Mononuclear cell (primary cell): ENCODE measurements around the gene LGALS7B. TPM values are rescaled to one million over a fixed set of nuclear protein-coding genes. Genes with fewer than 3 reads are reported as not detected.
"Not testable (repeated sequence)": the region's sequence is repeated elsewhere in the genome, so short reads cannot be mapped to it uniquely, and the experiment has no call there.

Experiments used
- H3K27me3 ChIP-seq: 2 replicates; pipeline ENCODE4 v1.6.0; 2011; ENCODE audit warnings: low read length, control low read depth; ENCODE audit not compliant: insufficient read depth
- H3K4me1 ChIP-seq: 2 replicates; pipeline ENCODE4 v1.5.1; 2011; ENCODE audit warnings: mild to moderate bottlenecking, low read length, control low read depth; ENCODE audit not compliant: insufficient read depth
- H3K4me3 ChIP-seq: 2 replicates; pipeline ENCODE4 v1.5.1; 2011; ENCODE audit warnings: mild to moderate bottlenecking, low read length, moderate library complexity
- H3K9me3 ChIP-seq: 2 replicates; pipeline ENCODE4 v1.5.1; 2011; ENCODE audit warnings: low read depth, mild to moderate bottlenecking, control low read depth, low read length
- total RNA-seq: library from RNA; depleted of rRNA; stranded (reverse); fragments of >200 nt; gene quantifications from one replicate; pipeline ENCODE4 v1.2.3, GENCODE V29; 2012

The LGALS7B gene
- total RNA-seq, 1 donor: not detected

DNA sequence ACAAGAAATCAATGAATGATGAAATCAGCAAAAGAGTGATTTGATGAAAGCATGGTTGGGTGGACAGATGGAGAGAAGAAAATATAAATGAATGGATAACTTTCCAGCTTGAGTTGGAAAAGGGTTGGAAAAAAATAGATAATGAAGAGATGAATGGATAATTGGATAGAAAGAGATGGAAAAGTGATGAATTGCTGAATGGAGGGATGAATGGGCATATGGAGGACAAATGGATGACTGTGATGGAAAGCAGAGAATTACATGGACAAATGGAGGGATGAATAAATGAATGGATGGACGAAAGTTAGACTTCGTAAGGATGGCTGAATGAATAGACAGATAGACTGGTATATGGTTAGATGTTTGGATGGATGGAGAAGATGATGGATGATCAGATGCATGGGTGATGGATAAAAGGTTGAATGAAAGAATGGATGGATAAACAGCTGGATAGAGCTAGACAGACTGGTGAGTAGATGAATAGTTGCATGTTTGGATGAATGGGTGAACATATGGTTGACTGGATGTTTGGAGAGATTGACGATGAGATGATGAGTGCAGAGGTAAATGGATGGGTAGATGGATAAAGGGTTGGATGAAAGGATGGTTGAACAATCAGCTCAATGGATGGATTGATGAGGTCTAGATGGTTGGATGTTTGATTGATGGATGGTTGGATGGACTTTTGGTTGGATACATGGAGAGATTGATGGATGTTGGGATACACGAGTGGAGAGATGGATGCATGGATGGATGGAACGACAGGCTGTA is 11.8 kb downstream of the LGALS7B start:
- no peaks in the 10 kb centered on the region for H3K9me3 ChIP-seq
- H3K4me1 ChIP-seq: peaks cover 5% of the 10 kb centered on the region
- no peak overlapping the region for H3K4me3 ChIP-seq
- no peaks in the 10 kb centered on the region for H3K27me3 ChIP-seq

GRCh38 chr19:38801359-38802095 is 12.5 kb downstream of the LGALS7B start:
- H3K4me3 ChIP-seq: no peak overlapping the region
- H3K27me3 ChIP-seq: no peaks in the 10 kb centered on the region
- peaks cover 5% of the 10 kb centered on the region for H3K4me1 ChIP-seq
- H3K9me3 ChIP-seq: no peaks in the 10 kb centered on the region

DNA sequence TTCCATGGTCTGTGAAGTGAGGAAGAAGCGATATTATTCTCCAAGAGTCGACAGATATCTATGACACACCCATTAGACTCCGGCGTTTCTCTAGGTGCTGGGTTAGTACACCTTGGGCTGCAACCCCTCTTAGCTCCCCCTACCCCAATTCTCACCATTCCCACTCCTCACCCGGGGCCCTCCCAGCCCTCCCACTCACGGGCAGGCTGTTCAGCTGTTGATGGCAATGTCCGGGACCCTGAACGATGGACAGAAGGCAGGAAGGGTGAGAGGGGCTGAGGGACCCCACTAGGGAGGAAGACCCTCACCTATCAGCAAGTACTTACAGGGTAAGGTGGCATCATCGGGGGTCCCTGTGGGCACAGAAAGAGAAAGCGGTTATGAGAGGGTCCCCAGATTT is 14.5 kb downstream of the LGALS7B start:
- no peaks in the 10 kb centered on the region for H3K27me3 ChIP-seq
- no peak overlapping the region for H3K4me3 ChIP-seq
- peaks cover 5% of the 10 kb centered on the region for H3K4me1 ChIP-seq
- H3K9me3 ChIP-seq: no peaks in the 10 kb centered on the region

DNA sequence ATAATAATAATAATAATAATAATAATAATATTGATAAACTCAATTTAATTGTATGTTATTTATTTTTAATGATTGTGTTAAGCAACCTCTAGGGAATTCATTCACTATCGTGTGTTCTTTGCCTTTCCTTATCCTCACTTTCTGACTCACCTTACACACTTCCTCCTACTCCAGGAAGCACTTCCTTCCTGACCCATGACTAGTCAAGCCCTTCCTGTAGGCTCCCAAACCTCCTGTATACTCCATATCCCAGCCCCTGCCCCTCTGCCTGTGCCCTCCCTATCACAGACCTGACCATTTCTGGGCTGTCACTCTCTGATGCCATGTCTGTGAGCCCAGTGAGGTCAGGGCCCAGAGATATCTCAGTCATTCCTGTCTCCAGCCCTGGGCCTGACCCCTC is 16.2 kb downstream of the LGALS7B start:
- Histone ChIP-seq H3K27me3 (no peaks in the 10 kb centered on the region), H3K4me1 (peaks cover 5% of the 10 kb centered on the region), H3K9me3 (no peaks in the 10 kb centered on the region), H3K4me3 (no peak overlapping the region)

- Histone ChIP-seq H3K4me3 (no peak overlapping the region), H3K27me3 (no peaks in the 10 kb centered on the region), H3K9me3 (no peaks in the 10 kb centered on the region), H3K4me1 (peaks cover 5% of the 10 kb centered on the region)
These were observed 17.4 kb downstream of the LGALS7B start for GRCh38 chr19:38806371-38806770.

DNA sequence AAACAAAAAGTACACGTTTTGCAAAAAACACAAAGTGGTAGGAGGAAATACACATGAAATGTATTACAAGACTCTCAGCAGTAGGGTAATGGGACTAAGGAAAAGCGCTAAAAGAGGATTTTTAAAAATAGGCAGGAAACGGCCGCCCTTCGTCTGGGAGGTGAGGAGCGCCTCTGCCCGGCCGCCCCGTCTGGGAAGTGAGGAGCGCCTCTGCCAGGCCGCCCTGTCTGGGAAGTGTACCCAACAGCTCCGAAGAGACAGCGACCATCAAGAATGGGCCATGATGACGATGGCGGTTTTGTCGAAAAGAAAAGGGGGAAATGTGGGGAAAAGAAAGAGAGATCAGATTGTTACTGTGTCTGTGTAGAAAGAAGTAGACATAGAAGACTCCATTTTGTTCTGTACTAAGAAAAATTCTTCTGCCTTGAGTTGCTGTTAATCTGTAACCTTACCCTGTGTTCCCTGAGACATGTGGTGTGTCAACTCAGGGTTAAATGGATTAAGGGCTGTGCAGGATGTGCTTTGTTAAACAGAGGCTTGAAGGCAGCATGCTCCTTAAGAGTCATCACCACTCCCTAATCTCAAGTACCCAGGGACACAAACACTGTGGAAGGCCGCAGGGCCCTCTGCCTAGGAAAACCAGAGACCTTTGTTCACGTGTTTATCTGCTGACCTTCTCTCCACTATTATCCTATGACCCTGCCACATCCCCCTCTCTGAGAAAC is 18.5 kb downstream of the LGALS7B start:
- H3K27me3 ChIP-seq, H3K4me3 ChIP-seq, H3K9me3 ChIP-seq, H3K4me1 ChIP-seq: not testable (repeated sequence)

DNA sequence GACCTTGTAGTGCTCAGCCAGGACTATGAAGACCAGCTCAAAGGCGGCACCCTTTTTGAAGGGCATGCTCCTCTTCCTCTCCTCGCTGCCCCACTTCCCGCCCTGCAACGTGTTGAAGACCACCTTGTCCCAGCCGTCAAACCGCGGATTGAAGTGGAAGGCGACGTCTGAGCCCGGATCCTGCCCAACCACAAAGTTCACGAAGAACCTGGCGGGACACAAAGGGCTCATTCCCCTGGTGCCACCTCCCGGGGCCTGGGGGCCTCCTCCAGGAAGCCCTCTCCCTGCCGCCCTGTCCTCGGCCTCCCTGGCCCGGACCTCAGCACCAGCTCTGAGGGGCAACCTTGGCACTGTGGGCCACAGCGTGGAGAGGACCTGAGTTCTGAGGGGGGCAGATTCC is 19.7 kb downstream of the LGALS7B start:
- peaks cover 5% of the 10 kb centered on the region for H3K4me1 ChIP-seq
- H3K4me3 ChIP-seq: no peak overlapping the region
- no peaks in the 10 kb centered on the region for H3K27me3 ChIP-seq
- no peaks in the 10 kb centered on the region for H3K9me3 ChIP-seq

GRCh38 chr19:38809592-38810252 is 20.7 kb downstream of the LGALS7B start:
- no peaks in the 10 kb centered on the region for H3K27me3 ChIP-seq
- no peaks in the 10 kb centered on the region for H3K9me3 ChIP-seq

DNA sequence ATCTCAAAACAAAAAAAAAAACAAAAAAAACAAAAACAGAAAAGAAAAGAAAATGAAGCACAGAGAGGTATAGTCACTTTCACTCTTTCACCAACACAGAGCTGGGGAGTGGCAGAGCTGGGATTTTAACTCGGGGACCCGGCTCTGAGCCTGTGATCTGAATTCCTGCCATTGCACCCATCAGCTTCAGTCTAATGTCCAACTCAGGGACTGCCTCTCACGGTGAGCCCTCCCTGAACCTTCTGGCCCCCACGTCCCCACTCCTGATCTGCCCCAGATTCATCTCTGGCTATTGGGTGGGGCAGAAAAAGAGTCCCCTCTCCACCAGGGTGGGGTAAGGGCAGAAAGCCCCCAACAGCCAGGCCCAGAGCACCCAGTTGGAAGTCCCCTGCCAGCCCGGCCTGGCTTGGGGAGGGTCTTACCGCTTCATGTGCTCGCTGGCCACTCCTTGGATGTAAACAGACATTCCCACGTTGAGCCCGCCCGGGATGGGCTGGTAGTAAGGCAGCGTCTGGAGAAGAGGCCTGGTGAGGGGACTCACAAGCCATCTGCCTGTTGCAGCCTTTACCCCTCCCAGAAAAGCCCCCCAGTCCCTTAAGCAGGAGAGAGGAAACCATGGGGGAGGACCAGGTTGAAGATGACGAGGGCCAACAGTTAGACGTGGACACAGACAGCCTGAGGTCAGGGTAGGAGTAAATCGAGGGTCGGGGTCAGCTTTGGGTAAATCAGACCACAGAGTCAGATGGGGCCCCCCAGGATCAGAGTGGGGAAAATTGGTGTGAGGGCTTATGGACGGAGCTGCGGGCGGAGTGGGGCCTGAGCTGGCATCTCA is 23.2 kb downstream of the LGALS7B start:
- no peaks in the 10 kb centered on the region for H3K4me1 ChIP-seq
- no peaks in the 10 kb centered on the region for H3K27me3 ChIP-seq
- H3K4me3 ChIP-seq: no peak overlapping the region
- no peaks in the 10 kb centered on the region for H3K9me3 ChIP-seq

More at GRCh38 chr19:38809592-38810252, 20.7 kb downstream of the LGALS7B start:
- H3K4me1 ChIP-seq: peaks cover 5% of the 10 kb centered on the region
- no peak overlapping the region for H3K4me3 ChIP-seq

GRCh38 chr19:38812841-38813320 is 23.9 kb downstream of the LGALS7B start, which contains the start of gene LGALS4:
Gene LGALS4, minus strand, starts transcription at chr19:38812945. Its CDS starts 59 bp downstream, at chr19:38812886.
- H3K9me3 ChIP-seq: no peaks in the 10 kb centered on the region

DNA sequence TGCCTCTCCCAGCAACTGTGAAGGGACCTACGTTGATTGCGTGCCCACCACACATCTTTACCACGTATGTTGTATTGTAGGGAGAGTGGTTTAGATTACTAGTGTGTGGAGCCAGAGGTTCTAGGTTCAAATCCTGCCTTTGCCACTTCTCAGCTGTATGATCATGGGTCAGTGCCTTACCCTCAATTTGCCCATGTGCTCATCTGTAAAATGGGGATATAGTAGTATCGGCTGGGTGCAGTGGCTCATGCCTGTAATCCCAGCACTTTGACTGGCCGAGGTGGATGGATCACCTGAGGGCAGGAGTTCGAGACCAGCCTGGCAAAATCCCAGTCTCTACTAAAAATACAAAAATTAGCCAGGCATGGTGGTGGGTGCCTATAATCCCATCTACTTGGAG is 24.3 kb downstream of the LGALS7B start:
- Histone ChIP-seq H3K4me1 (no peaks in the 10 kb centered on the region), H3K27me3 (no peaks in the 10 kb centered on the region), H3K9me3 (no peaks in the 10 kb centered on the region), H3K4me3 (no peak overlapping the region)

More at GRCh38 chr19:38812841-38813320, 23.9 kb downstream of the LGALS7B start, which contains the start of gene LGALS4:
- H3K4me1 ChIP-seq: no peaks in the 10 kb centered on the region
- H3K27me3 ChIP-seq: no peaks in the 10 kb centered on the region
- H3K4me3 ChIP-seq: no peak within 1 kb of the TSS

DNA sequence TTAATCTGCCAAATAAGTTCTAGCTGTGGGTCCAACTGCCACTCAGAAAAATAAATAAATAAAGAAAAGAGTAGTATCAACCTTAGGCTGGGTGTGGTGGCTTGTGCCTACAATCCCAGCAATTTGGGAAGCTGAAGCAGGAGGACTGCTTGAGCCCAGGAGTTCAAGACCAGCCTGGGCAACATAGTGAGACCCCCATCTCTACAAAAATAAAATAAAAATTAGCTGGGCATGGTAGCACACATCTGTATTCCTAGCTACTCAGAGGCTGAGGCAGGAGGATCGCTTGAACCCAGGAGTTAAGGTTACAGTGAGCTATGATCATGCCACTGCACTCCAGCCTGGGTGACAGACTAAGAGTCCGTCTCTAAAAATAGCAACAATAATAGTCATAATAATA is 24.9 kb downstream of the LGALS7B start:
- H3K4me3 ChIP-seq, H3K27me3 ChIP-seq, H3K9me3 ChIP-seq, H3K4me1 ChIP-seq: not testable (repeated sequence)

- Histone ChIP-seq H3K4me3 (no peak overlapping the region), H3K9me3 (no peaks in the 10 kb centered on the region), H3K27me3 (no peaks in the 10 kb centered on the region), H3K4me1 (no peaks in the 10 kb centered on the region)
These were observed 26.3 kb downstream of the LGALS7B start for GRCh38 chr19:38815059-38816001.
